GM21619 (cell line): ENCODE results near the gene CFAP43.

Experiments used
- ATAC-seq: cut with Tn5 transposase; IDR thresholded peaks from one replicate; pipeline ENCODE4 v1.9.1; 2021; ENCODE audit not compliant: unreplicated experiment

Gene CFAP43

DNA sequence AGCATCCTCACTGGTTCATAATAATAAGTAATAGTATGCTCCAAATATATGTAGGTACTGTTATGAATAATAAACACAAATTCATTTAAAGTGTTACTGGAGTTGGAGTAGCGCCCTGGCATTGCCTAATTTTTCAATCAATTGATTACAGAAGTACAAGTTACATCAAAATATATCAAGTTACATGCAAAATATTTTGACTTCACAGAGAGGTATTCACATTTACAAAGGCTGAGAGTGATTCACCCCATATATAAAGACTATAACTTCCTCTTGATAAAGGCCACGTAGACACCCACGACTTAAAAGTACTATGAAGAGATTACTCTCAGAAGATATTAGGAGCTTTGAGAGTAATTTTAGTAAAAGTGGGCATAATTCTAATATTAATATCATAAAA lies 132.9 kb downstream of the CFAP43 start:
- ATAC-seq = no peak

DNA sequence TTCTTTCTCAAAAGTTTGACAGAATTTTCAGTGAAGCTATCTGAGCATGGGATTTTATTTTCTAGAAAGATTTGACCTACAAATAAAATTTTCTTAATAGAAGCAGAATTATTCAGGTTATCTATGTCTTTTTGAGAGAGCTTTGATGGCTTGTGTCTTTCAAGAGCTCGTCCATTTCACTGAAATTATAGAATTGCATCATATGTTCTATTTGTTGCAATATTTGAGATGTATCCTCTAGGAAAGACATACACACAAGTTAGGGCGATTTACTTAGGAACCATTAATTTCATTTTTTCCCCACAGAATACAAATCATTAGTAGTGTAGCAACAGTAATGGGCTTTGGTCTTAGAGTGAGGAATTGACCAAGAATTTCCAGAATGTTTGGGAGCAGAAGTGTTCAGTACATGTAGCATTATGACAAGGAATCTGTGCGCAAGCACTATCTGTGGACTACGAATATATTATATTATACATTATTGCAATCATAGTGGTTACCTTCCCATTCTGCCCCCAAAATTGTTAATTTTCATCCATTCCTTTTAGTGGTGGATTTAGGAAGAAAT lies 133.7 kb downstream of the CFAP43 start:
- no peak for ATAC-seq

DNA sequence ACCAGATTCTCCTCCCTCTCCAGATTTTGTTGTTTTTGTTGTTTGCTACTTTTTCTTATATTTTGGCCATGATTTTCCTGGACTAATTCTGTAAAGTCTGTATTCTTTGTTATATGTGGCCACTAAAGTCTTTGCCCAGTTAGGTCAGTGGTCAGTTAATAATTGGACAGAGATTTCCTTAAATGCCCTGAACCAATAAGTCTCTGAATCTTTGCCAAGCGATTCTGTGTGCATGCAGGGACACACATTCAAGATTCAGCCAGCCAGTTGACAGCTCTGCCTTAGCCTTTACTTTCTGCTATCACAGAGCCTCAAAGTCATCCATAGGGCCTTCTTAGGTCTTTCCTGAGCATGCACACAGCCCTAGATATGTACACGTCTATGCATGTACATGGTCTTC lies 135.5 kb downstream of the CFAP43 start:
- no peak for ATAC-seq

DNA sequence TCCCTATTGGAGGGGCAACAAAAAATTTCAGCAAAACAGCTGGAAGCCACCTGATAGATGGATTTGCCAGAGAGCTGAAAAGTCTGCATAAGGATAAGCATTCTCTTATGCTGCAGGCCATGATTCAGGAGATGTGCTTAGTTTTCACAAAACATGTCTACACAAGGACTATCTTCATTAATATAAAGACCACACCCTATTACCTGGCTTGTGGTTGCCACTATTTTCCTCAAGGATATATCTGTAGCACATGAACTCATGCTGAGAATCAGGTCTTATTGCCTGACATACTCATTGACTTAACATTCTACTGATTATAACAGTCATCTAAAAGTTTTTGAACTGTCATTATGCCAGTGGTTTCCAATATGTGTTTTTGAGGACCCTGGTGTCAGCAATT lies 139.4 kb downstream of the CFAP43 start:
- ATAC-seq = no peak

DNA sequence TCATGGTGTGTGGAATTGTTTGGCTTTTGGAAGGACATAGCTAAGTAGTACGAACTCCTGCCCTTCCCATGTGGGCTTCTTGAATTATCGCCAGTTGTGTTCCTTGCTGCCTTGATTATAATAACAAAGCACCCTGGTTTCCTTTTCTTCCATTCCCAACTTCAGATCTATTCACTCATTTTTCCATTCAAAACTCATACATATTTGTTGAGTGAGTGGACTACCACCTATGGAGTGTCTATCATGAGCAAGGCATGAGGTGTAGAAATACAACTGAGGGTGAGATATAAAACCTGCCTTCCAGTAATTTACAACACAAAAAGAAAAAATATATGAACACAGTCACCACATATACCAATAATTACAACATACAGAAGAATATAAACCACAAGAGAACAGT lies 141.6 kb downstream of the CFAP43 start:
- no peak for ATAC-seq

DNA sequence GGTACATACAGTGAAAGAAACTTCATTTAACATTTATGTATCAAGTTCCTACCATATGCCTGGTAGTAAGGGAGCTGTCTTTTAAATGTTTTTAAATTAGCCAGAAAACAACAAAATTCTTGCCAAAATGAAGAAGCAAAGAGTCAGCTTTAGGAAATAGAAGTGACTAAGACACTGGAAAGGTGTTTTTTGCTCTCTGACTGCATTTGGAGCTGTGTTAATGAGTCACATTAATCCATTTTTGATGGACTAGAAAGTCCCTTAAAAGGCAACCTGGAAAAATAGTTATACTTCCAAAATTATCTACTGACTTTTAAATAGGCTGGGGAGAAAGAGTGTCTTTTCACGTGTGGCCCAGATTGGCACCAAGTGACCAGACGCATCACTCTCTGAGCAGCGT lies 142.5 kb downstream of the CFAP43 start:
- ATAC-seq = no peak

- ATAC-seq = no peak
Measured at GRCh38 chr10:104088239-104088638, 143.9 kb downstream of the CFAP43 start.

- no peak for ATAC-seq
Measured at GRCh38 chr10:104085801-104086400, 146.3 kb downstream of the CFAP43 start, which contains the start of gene COL17A1. TSS of gene COL17A1 (minus strand) at chr10:104085880. CDS start at chr10:104080673, 5,207 bp downstream.

DNA sequence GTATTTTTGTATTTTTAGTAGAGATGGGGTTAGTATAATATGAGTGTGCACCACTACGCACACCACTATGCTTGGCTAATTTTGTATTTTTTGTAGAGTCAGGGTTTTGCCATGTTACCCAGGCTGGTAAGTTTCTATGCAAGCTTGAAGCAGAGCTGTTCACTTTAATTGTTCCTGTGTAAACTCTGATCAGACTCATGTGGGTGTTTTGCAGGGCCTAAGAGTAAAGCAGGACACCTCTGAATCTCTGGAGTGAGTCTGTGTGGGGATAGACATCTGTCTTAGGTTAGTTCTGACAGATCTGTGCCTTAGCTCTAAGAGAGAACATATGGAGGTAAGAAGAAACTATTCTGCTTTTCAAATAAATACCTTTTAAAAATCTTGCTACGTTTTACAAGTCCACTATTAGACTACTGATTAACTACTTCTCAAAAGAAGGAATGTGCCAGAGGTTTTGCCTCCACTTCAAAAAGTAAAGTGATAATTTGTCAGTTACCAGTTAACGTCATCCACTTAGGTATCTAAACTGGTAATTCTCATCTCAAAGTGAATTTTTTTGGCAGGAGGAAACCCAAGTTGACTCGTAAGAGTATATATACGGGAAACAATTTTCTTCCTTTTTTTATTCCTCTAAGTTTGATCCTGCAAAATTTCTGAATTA lies 147.6 kb downstream of the CFAP43 start:
- no peak for ATAC-seq

DNA sequence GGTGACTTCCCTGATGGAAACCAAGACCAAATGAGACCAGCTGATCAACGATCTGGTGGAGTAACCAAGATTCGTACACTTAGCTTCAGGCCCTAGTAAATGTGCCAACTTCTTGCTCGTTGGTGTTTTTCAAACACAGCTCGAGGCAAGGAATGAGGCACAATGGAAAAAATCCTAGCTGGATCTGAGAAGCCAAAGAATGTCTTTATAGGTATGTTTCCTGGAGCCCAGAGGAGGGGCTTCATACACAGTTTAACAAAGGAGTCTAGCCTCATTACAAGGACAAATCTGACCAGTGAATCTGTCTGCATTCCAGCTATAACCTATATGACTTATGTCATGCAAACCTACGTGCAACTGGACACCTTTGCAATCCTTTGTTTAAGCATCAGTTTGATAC lies 150.2 kb downstream of the CFAP43 start:
- ATAC-seq = no peak

DNA sequence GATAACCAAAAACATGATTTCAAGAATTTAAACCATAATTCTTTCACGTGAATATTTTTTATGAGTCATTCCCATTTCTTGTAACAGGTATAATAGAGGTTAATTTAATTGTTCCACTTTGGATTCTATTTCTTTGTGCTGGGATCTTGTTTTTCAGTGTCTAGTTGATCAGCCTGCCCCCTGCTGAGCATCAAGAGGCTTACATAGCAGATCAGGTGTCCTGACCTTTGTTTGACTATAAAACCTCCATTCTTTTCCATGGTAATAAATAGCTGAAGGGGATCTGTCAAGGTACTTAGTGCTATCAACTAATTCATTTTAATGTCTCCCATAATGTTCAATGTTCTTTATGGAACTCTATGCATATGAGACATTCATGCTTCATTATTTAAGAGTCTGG lies 151.4 kb downstream of the CFAP43 start:
- no peak for ATAC-seq
